Mucosa of descending colon (tissue), 3 donors: ENCODE results near the gene SULT2B1. TPM values are rescaled to one million over a fixed set of nuclear protein-coding genes. Genes with fewer than 3 reads are reported as not detected.

ENCODE experiments used
- ATAC-seq: fragments of 200-7000 bp; cut with Tn5 transposase; one replicate; pipeline ENCODE4 v1.9.1; 2020; ENCODE audit warnings: mild to moderate bottlenecking, moderate library complexity
- DNase-seq, 3 donors: peaks; one replicate each; pipeline ENCODE4 v3.0.0-alpha.2; 2020
- H3K36me3 ChIP-seq: fragments of 200-600 bp; one replicate; pipeline ENCODE4 v1.8.0; 2021; ENCODE audit warnings: low read depth, mild to moderate bottlenecking
- H3K4me1 ChIP-seq: fragments of 200-600 bp; one replicate; pipeline ENCODE4 v1.8.0; 2021; ENCODE audit warnings: low read depth, mild to moderate bottlenecking
- H3K4me3 ChIP-seq: fragments of 200-600 bp; one replicate; pipeline ENCODE4 v1.8.0; 2021; ENCODE audit warnings: mild to moderate bottlenecking
- H3K9me3 ChIP-seq: fragments of 200-600 bp; one replicate; pipeline ENCODE4 v1.8.0; 2021; ENCODE audit warnings: mild to moderate bottlenecking
- intact Hi-C, 2 donors: fragments of 100-400 bp; cut with DNase I in 1 of 2; cut with micrococcal nuclease in 1 of 2; formaldehyde crosslinking; loops; one replicate each; pipeline versions ENCODE4 v1.11.0 to v1.11.1; 2022; cut with DNase I, micrococcal nuclease
- total RNA-seq, 3 donors: library from RNA; stranded (reverse); fragmentation: NEBNext Ultra II Directional in 2 of 3; extraction: Animal tissue kit (Norgen Biotek cat#: 25700) in 2 of 3; gene quantifications; one replicate each; pipeline versions ENCODE4 v1.2.1 to v1.2.4, GENCODE V29; 2021 to 2023
- TF ChIP-seq, protein P1 (sequence below): fragments of 200-600 bp; IDR thresholded peaks from one replicate; pipeline ENCODE4 v1.8.0; 2022; ENCODE audit warnings: antibody characterized with exemption, mild to moderate bottlenecking
- donor health status: DM: no; HTN: no; CAD: no; lungs with moderate emphysema.
- donor health status: DM: no; HTN: no; CAD: no.
- donor health status: DM: no; HTN: yes; CAD: no.

The SULT2B1 gene
- total RNA-seq, 3 donors from 2014 or later, result 0.51 to 3.1 (median 1.1) TPM

GRCh38 chr19:48582168-48582567 lies 30.2 kb downstream of the SULT2B1 start:
- H3K4me3 ChIP-seq, result no peak overlapping the region
- H3K4me1 ChIP-seq, result peaks cover 9% of the 10 kb centered on the region
- no peak for DNase-seq
- H3K36me3 ChIP-seq, result no peaks in the 10 kb centered on the region
- intact Hi-C loops, result loop anchor here in 1 of 2 donors (5.0 kb wide), 1 partner anchor 75 kb away; no protein-coding TSS in a partner anchor
- TF ChIP-seq, protein P1, sequence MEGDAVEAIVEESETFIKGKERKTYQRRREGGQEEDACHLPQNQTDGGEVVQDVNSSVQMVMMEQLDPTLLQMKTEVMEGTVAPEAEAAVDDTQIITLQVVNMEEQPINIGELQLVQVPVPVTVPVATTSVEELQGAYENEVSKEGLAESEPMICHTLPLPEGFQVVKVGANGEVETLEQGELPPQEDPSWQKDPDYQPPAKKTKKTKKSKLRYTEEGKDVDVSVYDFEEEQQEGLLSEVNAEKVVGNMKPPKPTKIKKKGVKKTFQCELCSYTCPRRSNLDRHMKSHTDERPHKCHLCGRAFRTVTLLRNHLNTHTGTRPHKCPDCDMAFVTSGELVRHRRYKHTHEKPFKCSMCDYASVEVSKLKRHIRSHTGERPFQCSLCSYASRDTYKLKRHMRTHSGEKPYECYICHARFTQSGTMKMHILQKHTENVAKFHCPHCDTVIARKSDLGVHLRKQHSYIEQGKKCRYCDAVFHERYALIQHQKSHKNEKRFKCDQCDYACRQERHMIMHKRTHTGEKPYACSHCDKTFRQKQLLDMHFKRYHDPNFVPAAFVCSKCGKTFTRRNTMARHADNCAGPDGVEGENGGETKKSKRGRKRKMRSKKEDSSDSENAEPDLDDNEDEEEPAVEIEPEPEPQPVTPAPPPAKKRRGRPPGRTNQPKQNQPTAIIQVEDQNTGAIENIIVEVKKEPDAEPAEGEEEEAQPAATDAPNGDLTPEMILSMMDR, result no peak
- no peak for ATAC-seq
- H3K9me3 ChIP-seq, result no peaks in the 10 kb centered on the region

DNA sequence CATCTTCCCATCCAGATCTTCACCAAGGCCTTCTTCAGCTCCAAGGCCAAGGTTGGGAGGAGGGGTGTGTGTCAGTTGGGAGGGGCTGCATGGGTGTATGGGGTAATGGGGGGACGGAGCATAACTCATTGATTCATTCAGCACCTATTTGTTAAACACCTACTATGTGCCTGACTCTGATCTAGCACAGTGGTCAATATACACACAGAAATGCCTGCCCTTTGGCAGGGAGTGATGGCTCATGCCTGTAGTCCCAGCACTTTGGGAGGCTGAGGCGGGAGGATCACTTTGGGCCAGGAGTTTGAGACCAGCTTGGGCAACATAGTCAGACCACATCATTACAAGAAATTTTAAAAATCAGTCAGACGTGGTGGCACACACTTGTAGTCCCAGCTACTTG lies 35.4 kb downstream of the SULT2B1 start:
- no peaks in the 10 kb centered on the region for H3K9me3 ChIP-seq
- TF ChIP-seq, protein P1, result no peak
- no peak for ATAC-seq
- H3K4me1 ChIP-seq, result peaks cover 14% of the 10 kb centered on the region
- intact Hi-C loops, result loop anchor here in 1 of 2 donors (5.0 kb wide), 1 partner anchor 95 kb away; no protein-coding TSS in a partner anchor
- DNase-seq, result no peak
- no peak overlapping the region for H3K4me3 ChIP-seq
- no peaks in the 10 kb centered on the region for H3K36me3 ChIP-seq

DNA sequence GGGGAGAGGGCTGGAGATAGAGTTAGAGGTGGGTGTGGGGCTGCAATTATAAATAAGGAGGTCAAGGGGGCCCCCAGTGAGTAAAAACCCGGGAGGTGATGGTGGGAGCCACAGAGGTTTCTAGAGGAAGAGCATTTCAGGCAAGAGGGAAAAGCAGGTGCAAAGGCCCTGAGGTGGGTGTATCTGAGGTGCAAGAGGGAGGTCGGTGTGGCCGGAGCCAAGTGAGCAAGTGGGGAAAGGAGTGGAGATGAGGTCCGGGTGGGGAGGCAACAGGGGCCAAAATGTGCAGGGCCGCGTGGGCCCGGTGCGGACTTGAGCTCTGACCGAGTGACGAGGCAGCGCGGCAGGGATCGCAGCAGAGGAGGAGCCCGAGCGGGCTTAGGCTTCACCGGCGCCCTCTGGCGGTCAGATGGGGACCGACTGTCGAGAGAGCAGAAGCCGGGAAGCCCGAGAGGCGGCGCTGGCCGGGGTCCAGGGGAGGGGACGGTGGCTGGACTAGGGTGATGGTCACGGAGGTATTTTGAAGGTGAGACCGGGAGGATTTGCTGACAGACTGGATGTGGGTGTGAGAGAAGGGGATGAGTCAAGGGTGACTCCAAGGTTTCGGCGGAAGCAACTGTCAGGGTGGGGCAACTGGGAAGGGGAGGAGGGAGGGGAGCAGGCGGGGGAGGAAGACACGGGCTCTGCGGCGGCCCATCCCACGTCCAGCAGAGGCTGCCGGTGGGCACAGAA lies 36.9 kb downstream of the SULT2B1 start:
- intact Hi-C loops, result loop anchor here in 1 of 2 donors (5.0 kb wide), 1 partner anchor 97 kb away; no protein-coding TSS in a partner anchor
- Histone ChIP-seq H3K36me3 (no peaks in the 10 kb centered on the region), H3K4me3 (no peak overlapping the region), H3K9me3 (no peaks in the 10 kb centered on the region), H3K4me1 (peaks cover 14% of the 10 kb centered on the region)
- ATAC-seq (peak; percentile 91), DNase-seq (peak; percentile 92 to 98 (median 94))
- TF ChIP-seq, protein P1, result peak; percentile 93

DNA sequence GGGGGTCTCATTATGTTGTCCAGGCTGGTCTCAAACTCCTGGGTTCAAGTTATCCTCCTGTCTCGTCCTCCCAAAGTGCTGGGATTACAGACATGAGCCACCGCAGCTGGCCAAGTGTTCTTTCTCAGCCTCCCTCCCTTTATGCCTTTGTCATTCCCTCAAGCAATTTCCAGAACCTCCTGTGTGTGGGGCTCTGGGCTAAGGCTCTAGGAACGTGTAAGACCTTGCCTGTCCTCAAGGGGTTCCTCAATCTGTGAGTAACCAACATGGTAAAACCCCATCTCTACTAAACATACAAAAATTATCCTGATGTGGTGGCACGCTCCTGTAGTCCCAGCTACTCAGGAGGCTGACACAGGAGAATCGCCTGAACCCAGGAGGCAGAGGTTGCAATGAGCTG lies 39.0 kb downstream of the SULT2B1 start:
- DNase-seq (no peak), ATAC-seq (no peak)
- Histone ChIP-seq H3K4me3 (no peak overlapping the region), H3K9me3 (no peaks in the 10 kb centered on the region), H3K36me3 (no peaks in the 10 kb centered on the region), H3K4me1 (peaks cover 9% of the 10 kb centered on the region)
- TF ChIP-seq, protein P1, result no peak
- intact Hi-C loops, result no loop called here

DNA sequence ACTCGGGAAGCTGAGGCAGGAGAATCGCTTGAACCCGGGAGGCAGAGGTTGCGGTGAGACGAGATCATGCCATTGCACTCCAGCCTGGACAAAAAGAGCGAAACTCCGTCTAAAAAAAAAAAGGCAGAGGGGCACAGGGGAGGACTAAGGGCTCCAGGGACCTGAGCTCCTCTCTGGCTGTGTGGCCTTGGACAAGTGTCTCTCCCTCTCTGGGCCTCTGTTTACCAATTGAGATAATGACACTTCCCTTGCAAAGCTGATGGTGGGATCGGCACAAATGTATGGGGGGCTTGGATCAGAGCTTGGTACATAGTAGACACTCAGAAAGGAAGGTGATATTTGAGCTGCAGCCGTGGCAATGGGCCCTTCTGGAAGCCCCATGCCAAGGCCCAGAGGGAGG lies 43.2 kb downstream of the SULT2B1 start:
- ATAC-seq (no peak), DNase-seq (no peak)
- Histone ChIP-seq H3K9me3 (no peaks in the 10 kb centered on the region), H3K4me3 (no peak overlapping the region), H3K4me1 (no peaks in the 10 kb centered on the region), H3K36me3 (no peaks in the 10 kb centered on the region)
- TF ChIP-seq, protein P1, result no peak
- intact Hi-C loops, result no loop called here
